ENCODE results near the gene PLS1. TPM values are rescaled to one million over a fixed set of nuclear protein-coding genes. Genes with fewer than 3 reads are reported as not detected.
A peak's percentile ranks its signal among the peaks of the same experiment; 100 is the strongest.
"Not testable (repeated sequence)": the region's sequence is repeated elsewhere in the genome, so short reads cannot be mapped to it uniquely, and the experiment has no call there.

PLS1 gene, protein sequence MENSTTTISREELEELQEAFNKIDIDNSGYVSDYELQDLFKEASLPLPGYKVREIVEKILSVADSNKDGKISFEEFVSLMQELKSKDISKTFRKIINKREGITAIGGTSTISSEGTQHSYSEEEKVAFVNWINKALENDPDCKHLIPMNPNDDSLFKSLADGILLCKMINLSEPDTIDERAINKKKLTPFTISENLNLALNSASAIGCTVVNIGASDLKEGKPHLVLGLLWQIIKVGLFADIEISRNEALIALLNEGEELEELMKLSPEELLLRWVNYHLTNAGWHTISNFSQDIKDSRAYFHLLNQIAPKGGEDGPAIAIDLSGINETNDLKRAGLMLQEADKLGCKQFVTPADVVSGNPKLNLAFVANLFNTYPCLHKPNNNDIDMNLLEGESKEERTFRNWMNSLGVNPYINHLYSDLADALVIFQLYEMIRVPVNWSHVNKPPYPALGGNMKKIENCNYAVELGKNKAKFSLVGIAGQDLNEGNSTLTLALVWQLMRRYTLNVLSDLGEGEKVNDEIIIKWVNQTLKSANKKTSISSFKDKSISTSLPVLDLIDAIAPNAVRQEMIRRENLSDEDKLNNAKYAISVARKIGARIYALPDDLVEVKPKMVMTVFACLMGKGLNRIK
- 1 to 10 TPM in 2 of 10 donors, under 1 TPM in 8; 0.34 to 1.0 (median 0.70) TPM for polyA plus RNA-seq (ENCODE audit: insufficient read length in 10 of 10)
- long read RNA-seq, donor 1, result 0 reads
- long read RNA-seq, donor 2, result 0 reads
- long read RNA-seq, donor 3, result 0 reads
- long read RNA-seq, donor 4, result 0 reads
- long read RNA-seq, donor 5, result 0 reads
- long read RNA-seq, donor 6, result 0 reads
- long read RNA-seq, donor 7, result 0 reads
- long read RNA-seq, donor 8, result 0 reads
- long read RNA-seq, donor 9, result 0 reads

GRCh38 chr3:142595951-142596725, at the start of gene PLS1:
TSS of gene PLS1 (plus strand) at chr3:142596393. CDS start at chr3:142664238, 67,845 bp downstream.
- peak; percentile 68 to 83 (median 76) for DNase-seq

DNA sequence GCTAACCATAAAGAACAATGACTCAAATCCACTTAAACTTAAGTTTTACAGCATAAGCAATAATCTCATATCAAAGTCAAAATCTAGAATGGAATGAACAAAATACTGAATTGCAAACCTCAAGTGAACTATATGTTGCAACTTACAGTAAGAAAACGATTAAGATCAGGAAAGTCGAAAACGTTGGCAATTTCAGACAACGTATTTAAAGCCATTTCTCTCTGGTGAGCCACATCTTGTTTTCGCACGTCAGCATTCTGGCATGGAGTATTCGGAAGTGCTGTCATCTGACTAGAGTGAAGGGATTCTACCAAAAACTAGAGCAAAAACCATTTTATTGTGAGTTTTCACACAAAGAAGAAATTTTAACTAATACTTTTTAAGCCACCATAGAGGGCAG, 46.2 kb upstream of the PLS1 start:
- no peak for DNase-seq

- DNase-seq, result not testable (repeated sequence)
Observed at GRCh38 chr3:142552579-142552978, 43.6 kb upstream of the PLS1 start.

DNA sequence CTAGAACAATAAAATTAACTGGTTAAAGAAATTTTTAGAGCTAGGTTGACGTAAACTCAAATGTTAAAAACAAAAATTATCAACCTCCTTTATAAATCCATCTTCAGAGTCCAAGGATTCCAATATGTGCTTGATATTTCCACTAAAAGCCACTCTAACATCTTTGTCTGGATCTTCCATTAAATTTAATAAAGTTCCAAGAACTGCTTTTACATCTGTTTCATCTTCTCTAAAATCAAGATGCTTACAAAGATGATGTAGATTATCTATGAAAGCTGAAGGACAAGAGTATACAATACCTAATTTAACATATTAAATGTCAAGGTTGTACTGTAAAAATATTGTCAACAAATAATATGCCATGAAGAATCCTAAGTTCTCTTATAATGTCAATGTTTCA, 42.5 kb upstream of the PLS1 start:
- DNase-seq, result no peak

DNA sequence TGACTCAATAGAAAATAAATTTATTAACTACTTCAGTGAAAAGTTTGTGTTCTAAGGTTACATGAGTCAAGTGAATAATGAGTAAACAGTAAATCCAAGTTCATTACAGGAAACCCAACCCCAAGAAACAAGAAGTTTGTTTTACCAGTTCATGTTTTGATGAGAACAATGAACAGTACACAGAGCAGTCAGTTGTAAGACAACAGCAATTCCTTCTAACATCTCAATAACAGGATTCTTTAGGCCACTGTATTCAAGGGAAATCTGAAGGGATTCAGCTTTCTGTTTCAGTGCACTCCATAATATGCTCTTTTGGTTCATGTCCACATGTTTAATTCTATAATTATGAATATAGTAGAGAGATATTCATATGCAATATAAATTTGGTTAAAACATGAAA, 36.1 kb upstream of the PLS1 start:
- no peak for DNase-seq

DNA sequence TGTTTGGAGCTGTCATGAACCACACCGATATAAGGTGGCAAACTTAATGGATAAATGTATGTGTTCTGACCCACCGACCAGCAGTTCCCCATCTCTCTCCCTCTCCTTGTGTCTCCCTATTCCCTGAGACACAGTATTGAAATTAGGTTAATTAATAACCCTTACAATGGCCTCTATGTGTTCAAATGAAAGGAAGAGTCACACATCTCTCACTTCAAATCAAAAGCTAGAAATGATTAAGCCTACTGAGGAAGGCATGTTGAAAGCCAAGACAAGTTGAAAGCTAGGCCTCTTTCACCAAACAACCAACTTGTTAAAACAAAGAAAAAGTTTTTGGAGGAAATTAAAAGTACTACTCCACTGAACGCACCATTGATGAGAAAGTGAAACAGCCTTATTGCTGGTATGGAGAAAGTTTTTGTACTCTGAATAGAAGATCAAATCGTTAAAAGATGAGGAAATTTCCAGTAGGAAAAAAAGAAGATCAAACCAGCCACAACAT, 32.6 kb upstream of the PLS1 start:
- no peak for DNase-seq

- DNase-seq, result no peak
Observed at GRCh38 chr3:142566096-142566495, 30.1 kb upstream of the PLS1 start.

DNA sequence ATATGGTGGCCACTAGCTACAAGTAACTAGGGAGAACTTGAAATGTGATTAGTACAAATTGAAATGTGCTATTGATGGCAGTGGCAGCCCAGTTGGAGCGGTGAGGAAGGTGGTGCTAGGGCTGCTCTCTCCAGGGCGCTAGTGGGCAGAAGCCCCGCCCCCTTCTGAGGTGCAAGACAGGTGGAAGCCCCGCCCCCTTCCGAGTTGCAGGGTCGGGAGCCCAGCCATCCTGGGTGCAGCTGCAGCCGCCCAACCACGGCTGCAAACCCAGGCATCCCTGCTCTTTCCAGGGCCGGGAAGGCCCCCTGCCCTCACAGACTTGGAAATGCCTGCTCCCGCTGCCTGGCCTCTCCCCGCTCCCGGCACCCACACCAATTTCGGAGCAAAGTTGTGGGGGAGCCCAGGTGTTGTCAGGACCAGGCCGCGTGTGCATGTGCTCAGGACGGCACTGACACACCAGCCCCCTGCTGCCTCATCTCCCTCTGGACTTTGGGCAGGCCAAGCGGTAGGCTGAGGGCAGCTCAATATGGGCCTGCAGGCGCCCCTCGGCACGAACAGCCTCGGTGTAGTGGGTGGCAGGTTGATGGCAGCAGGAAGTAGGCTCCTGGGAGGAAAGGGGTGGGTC, 27.7 kb upstream of the PLS1 start:
- DNase-seq, result no peak

GRCh38 chr3:142569422-142569821, 26.8 kb upstream of the PLS1 start:
- DNase-seq, result not testable (repeated sequence)

- not testable (repeated sequence) for DNase-seq
Observed at GRCh38 chr3:142574223-142574622, 22.0 kb upstream of the PLS1 start.

DNA sequence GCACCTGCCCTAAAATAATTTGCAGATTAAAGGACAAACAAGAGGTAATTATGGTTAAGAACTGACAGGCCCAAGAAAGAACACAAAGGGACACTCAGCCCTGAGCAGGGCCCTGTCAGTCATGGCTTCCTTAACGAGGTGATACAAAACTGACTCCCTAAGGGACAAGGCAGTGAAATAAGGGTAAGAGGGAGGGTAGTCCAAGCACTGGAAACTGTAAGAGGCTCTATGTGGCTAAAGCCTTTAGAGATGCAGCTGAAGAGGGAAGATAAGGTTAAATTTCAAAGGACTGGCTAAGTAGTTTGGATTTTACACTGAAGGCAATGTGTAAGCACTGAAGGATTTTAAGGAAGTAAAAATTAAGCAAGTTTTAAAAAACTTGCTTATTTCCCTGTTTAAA, 21.5 kb upstream of the PLS1 start:
- no peak for DNase-seq

DNA sequence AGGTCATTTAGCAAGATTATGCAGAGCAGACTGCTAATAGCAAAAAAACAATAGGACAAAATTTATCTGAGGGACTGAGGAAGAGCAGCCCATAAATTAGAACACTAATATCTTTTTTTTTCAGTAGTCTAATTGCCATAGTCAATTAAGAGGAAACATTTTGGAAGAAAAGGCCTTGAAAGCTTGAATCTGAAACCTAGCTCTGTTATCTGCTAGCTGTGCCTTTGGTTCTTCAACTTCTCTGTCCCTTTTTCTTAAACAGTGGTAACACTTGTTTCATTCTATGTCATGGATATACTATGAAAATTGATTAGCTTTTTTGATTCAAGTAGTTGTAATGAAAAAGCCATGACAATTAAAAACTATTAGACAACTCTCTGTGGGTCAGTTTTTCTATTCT, 19.4 kb upstream of the PLS1 start:
- DNase-seq, result no peak

DNA sequence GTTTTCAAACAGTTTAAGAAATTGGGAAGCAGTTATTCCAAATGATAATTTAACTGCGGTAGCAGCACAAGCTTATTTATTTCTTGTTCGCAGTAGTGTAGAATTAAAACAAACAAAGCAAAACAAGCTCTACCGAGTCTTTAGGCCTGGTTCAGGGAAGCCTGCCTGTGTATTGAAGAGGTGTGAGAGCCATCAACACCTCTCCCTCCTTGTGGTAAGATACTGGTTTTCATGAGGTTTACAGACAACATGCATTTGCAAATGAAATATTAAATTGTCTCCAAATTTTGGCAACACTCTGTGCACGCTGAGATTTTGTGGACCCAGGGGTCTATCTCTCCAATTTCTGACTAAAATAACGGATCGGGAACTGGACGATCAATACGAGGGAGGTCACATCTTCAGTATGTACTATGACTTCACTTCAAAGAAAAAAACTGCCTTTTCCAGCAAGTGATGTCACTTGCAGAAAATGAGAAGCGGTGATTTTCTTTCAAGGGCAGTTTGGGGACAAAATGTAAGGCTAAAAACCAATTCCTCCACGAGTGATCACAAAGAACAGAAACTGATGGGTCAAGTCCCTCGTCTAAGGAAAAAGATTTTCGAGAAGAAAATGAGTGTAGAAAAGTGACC, 18.4 kb upstream of the PLS1 start:
- no peak for DNase-seq

DNA sequence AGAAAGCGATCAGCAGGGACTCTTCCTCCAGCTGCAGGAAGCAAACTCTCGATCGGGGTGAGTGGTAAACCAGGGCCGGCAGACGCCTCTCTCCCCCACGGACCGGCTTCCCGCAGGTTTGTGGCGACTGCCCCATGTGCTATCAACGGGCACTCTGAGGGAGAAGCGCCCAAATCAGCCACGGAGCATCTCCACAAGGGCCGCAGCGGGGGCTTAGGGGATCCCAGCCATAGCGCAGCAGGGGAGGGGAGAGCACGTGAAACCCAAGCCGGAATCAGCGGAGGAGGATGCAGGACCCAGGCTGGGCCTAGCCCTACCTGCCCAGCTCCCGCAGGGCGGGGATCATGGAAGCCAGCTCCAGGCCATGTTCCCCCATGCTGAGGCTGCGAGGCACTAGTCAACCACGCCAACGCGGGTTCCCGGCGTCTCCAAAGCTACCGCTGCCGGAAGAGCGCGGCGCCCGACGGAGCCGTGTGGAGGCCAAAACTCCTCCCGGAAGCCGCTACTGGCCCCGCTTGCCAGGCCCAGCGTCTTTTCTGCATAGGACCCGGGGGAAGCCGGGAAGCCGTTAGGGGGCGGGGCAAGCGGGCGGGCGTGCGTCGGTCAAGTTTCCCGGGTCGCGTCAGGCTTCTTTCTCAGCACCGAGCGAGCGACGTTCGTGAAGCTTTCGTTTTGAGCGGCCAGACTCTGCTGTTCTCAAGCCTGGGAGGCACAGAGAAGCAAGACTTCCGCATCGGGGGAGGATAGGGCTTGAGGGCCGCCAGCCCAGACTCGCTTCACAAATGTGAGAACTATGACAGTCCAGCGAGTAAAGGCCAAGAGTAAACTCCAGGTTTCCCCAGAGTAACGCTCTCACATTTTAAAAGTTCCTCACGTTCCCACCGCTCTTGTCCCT, 17.6 kb upstream of the PLS1 start, which contains the start of gene ATR:
TSS of gene ATR (minus strand) at position 405 of the 895 bp plus-strand sequence. CDS start at position 376, 29 bp downstream.
- peak; percentile 97 to 99 (median 98) for DNase-seq

DNA sequence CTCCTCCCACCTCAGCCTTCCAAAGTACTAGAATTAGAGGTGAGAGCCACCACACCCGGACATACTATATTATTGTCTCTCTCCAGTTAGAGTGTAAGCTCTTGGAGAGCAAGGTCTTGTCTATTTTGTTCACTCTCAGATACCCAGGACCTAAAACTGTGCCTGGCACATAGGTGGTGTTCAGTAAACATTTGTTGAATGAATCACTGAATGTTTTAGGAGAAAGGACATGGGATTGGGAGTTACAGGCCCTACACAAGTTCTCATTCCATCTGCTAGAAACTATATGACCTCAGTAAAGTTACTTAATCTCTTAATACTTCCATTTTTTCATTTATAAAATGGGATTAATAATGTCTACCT, 16.2 kb upstream of the PLS1 start:
- no peak for DNase-seq

DNA sequence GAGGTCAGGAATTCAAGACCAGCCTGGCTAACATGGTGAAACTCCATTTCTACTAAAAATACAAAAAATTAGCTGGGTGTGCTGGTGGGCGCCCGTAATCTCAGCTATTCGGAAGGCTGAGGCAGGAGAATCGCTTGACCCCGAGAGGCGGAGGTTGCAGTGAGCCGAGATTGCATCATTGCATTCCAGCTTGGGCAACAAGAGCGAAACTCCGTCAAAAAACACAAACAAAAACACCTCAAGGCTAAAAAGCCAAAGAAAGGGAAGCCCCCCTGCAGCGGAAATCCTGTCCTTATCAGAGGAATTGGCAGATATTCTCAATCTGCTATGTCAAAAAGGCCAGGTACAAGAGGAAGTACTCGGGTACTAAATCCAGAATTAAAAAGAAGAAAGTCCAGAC, 15.1 kb upstream of the PLS1 start:
- not testable (repeated sequence) for DNase-seq

DNA sequence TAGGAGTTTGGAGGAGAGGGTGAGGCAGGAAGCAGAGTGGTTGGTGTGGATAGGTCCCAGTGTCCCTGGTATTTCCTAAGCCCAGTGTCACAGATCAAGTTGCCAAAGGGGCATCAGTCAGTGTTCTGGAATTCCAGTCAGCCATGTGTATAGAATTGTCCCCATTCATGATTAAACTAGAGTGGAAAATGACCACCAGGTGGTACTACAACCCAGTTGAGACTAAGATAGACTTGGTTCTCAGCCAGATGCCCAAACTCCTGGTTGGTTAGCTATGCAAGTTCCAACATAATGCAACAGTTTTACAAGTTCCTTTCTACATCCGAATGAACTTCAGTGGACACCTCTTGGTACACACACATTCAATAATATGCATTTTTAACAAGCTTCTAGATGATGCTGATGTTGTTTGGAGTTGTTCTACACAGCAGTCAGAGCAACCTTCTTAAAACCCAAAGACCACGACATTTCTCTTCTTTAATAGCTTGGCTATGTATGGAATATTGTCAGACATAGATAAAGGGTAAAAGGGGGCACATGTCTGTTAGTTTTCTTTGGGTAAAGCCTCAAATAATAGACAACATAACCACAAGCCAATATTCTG, 9.3 kb upstream of the PLS1 start:
- DNase-seq, result peak; percentile 42 to 54 (median 47)

- DNase-seq, result no peak
Observed at GRCh38 chr3:142588703-142589102, 7.5 kb upstream of the PLS1 start.

DNA sequence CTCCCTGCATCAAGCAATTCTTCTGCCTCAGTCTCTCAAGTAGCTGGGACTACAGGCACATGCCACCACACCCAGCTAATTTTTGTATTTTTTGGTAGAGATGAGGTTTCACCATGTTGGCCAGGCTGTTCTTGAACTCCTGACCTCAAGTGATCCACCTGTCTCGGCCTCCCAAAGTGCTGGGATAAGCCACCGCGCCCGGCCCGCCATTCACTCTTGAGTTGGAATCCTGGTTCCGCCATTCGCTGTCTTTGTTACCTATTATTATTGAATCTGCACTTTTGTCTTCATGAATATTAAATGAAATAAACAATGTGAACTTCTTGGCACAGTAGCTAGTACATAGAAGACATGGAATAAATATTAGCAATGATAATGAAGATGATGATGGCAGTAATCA, 3.9 kb upstream of the PLS1 start:
- DNase-seq, result not testable (repeated sequence)
